ENCODE data around the gene GMCL2. TPM values are rescaled to one million over a fixed set of nuclear protein-coding genes. Genes with fewer than 3 reads are reported as not detected.

GMCL2 gene
- total RNA-seq, 1 donor from 2014 or later = not detected

GRCh38 chr5:178223828-178224335, 36.7 kb upstream of the GMCL2 start:
- DNase-seq (ENCODE audit: low spot score) = no peak
- intact Hi-C loops (cut with DNase I) = no loop called here

- no peak for DNase-seq (ENCODE audit: low spot score)
- intact Hi-C loops (cut with DNase I) = no loop called here
Measured at GRCh38 chr5:178223196-178223773, 36.1 kb upstream of the GMCL2 start.

- DNase-seq (ENCODE audit: low spot score) = no peak
- intact Hi-C loops (cut with DNase I) = no loop called here
Measured at GRCh38 chr5:178222292-178222691, 35.1 kb upstream of the GMCL2 start.

- DNase-seq (ENCODE audit: low spot score) = no peak
Measured at GRCh38 chr5:178221853-178222252, 34.7 kb upstream of the GMCL2 start.

GRCh38 chr5:178221282-178221681, 34.1 kb upstream of the GMCL2 start:
- intact Hi-C loops (cut with DNase I) = no loop called here
- no peak for DNase-seq (ENCODE audit: low spot score)

More at GRCh38 chr5:178221853-178222252, 34.7 kb upstream of the GMCL2 start:
- intact Hi-C loops (cut with DNase I) = no loop called here

- intact Hi-C loops (cut with DNase I) = no loop called here
- no peak for DNase-seq (ENCODE audit: low spot score)
Measured at GRCh38 chr5:178218827-178219226, 31.7 kb upstream of the GMCL2 start.

- intact Hi-C loops (cut with DNase I) = no loop called here
- no peak for DNase-seq (ENCODE audit: low spot score)
Measured at GRCh38 chr5:178218237-178218776, 31.1 kb upstream of the GMCL2 start.

- no peak for DNase-seq (ENCODE audit: low spot score)
- intact Hi-C loops (cut with DNase I) = no loop called here
Measured at GRCh38 chr5:178216779-178217178, 29.6 kb upstream of the GMCL2 start.

GRCh38 chr5:178216088-178216534, 28.9 kb upstream of the GMCL2 start:
- intact Hi-C loops (cut with DNase I) = no loop called here
- DNase-seq (ENCODE audit: low spot score) = no peak

- intact Hi-C loops (cut with DNase I) = no loop called here
- peak; percentile 74 for DNase-seq (ENCODE audit: low spot score)
Measured at GRCh38 chr5:178215280-178216002, 28.3 kb upstream of the GMCL2 start.

GRCh38 chr5:178214160-178214803, 27.1 kb upstream of the GMCL2 start:
- intact Hi-C loops (cut with DNase I) = no loop called here
- peak; percentile 60 for DNase-seq (ENCODE audit: low spot score)

- DNase-seq (ENCODE audit: low spot score) = peak; percentile 46
- intact Hi-C loops (cut with DNase I) = no loop called here
Measured at GRCh38 chr5:178213748-178214151, 26.6 kb upstream of the GMCL2 start.

GRCh38 chr5:178213003-178213461, 25.9 kb upstream of the GMCL2 start:
- DNase-seq (ENCODE audit: low spot score) = peak; percentile 55
- intact Hi-C loops (cut with DNase I) = no loop called here

- DNase-seq (ENCODE audit: low spot score) = peak; percentile 33
- intact Hi-C loops (cut with DNase I) = no loop called here
Measured at GRCh38 chr5:178212241-178213002, 25.3 kb upstream of the GMCL2 start.

- DNase-seq (ENCODE audit: low spot score) = peak; percentile 35
- intact Hi-C loops (cut with DNase I) = no loop called here
Measured at GRCh38 chr5:178211095-178212048, 24.2 kb upstream of the GMCL2 start.

GRCh38 chr5:178210686-178211085, 23.5 kb upstream of the GMCL2 start:
- intact Hi-C loops (cut with DNase I) = no loop called here
- DNase-seq (ENCODE audit: low spot score) = peak; percentile 10

GRCh38 chr5:178210073-178210535, 22.9 kb upstream of the GMCL2 start:
- intact Hi-C loops (cut with DNase I) = no loop called here
- DNase-seq (ENCODE audit: low spot score) = peak; percentile 68

- intact Hi-C loops (cut with DNase I) = no loop called here
- DNase-seq (ENCODE audit: low spot score) = peak; percentile 44
Measured at GRCh38 chr5:178209334-178210072, 22.3 kb upstream of the GMCL2 start.

Data from cardiac septum (tissue), 1 donor.